Frontal cortex (tissue), 4 donors: Measurements from ENCODE around the gene RAB3IP. TPM values are rescaled to one million over a fixed set of nuclear protein-coding genes. Genes with fewer than 3 reads are reported as not detected.
"Not testable (repeated sequence)": the region's sequence is repeated elsewhere in the genome, so short reads cannot be mapped to it uniquely, and the experiment has no call there.

Source experiments
- DNase-seq, 2 donors: peaks; one replicate each; pipeline ENCODE4 v3.0.0; 2012; ENCODE audit warnings: low spot score in 2 of 2
- FAIRE-seq: peaks from 2 replicates; lab custom pipeline; 2012; peaks lifted over from hg19 to GRCh38; lab: Jason Lieb, UNC
- total RNA-seq: library from RNA; depleted of rRNA; stranded (reverse); fragments of >200 nt; gene quantifications from one replicate; pipeline ENCODE4 v1.2.3, GENCODE V29; 2014
- donor health status: control.
- donor health status: control.
- donor health status: control.

Gene RAB3IP
- total RNA-seq, 1 donor from 2014 or later, result 25.7 TPM

DNA sequence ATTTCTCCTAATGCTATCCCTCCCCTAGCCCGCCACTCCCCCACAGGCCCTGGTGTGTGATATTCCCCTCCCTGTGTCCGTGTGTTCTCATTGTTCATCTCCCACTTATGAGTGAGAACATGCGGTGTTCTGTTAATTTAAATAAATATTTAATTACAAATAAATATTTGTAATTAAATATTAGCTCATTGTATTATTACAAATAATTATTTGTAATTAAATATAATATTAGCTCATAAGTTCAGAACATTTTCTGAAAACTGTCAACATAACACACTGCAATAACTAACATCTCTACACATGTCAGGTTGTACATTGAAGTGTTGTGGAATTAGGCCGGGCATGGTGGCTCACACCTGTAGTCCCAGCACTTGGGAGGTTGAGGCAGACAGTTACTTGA, 5.4 kb downstream of the RAB3IP start:
- FAIRE-seq (no peak), DNase-seq (no peak)

DNA sequence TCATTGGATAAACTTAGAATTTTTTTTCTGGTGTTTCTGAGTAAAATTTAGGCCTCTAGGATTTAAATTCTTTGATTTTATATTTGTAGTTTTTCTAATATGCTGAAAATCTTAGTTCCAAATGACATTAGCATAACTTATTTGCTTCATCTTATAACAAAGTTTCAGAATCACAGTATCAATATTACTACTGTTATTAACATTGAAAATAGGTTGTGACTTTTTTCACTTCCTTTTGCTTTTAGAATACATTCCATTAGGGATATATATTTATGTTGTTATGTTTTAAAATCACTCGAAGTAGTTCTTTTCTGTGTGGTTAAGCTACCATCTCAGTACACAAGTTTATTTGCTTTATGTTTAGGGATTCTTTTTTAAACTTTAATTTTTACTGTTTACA, 12.8 kb downstream of the RAB3IP start:
- no peak for DNase-seq
- FAIRE-seq, result no peak

GRCh38 chr12:69755302-69755701, 16.6 kb downstream of the RAB3IP start:
- DNase-seq (no peak), FAIRE-seq (no peak)

DNA sequence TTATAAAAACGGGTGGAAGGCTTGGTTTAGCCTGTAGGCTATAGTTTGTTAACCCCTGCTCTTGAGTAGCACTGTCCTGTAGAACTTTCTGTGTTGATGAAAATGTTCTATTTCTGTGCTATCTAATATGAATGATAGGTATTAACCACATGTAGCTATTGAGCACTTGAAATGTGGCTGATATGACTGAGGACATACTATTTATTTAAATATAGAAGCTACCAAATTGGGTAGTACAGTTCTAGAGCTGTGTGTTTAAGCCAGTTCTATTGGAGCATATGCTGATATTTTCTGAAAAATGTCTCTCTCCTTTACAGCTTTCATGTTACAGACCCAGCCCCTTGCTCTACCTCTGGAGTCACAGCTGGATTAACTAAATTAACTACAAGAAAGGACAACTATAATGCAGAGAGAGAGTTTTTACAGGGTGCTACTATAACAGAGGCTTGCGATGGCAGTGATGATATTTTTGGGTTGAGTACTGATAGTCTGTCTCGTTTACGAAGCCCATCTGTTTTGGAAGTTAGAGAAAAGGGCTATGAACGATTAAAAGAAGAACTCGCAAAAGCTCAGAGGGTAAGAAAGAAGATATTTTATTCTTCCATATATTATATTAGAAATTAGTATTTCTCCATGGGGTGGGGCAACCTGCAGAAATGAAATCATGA, 17.6 kb downstream of the RAB3IP start:
- FAIRE-seq, result no peak
- no peak for DNase-seq

- DNase-seq (no peak), FAIRE-seq (no peak)
Measured at GRCh38 chr12:69758105-69758504, 19.4 kb downstream of the RAB3IP start.

GRCh38 chr12:69759581-69759980, 20.9 kb downstream of the RAB3IP start:
- not testable (repeated sequence) for FAIRE-seq, DNase-seq

GRCh38 chr12:69765515-69765914, 26.9 kb downstream of the RAB3IP start:
- no peak for FAIRE-seq
- DNase-seq, result no peak

GRCh38 chr12:69766260-69766659, 27.6 kb downstream of the RAB3IP start:
- no peak for FAIRE-seq

DNA sequence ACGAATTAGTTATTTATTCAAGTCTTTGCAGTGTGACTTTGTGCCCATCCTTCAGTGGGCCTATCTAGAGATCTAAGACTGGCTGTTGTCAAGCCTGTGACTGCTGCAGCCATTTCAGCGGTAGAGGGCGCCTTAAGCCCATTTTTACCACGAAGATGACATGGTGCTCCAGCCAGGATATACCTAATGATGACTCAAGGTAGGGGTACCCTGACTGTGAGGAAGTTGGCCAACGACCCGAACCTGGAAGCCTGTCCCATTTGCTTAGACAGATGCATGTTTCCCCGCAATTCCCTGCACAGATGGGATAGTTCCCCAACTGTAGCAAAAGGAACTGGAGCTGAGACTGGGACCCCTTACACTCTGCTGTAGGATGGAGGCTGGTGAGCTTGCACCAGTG, 41.3 kb downstream of the RAB3IP start:
- no peak for FAIRE-seq
- DNase-seq, result no peak

More at GRCh38 chr12:69766260-69766659, 27.6 kb downstream of the RAB3IP start:
- no peak for DNase-seq

DNA sequence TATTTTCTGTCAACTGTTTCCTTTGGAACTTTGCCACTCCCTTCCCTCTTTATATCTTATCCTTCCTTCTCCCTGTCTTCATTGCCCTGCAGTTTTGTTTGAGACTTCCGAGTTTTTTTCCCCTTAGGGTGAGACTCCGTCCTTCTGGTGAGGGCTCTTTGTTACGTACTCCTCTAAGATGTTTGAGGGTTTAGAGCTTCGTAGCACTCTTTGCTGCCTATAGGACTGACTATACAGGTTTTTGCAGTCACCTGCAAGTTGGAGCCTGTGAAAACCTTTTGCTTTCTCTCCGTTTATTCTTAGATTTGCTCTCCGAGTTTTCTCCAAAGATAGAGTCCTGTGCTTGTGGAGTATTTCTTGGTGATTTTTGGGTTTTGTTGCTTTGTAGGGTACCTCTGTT, 44.7 kb downstream of the RAB3IP start:
- no peak for FAIRE-seq
- no peak for DNase-seq

- no peak for FAIRE-seq
Measured at GRCh38 chr12:69789351-69789750, 50.7 kb downstream of the RAB3IP start.

GRCh38 chr12:69792533-69792932, 53.9 kb downstream of the RAB3IP start:
- no peak for FAIRE-seq

More at GRCh38 chr12:69789351-69789750, 50.7 kb downstream of the RAB3IP start:
- no peak for DNase-seq

GRCh38 chr12:69807101-69807897, 68.6 kb downstream of the RAB3IP start:
- not testable (repeated sequence) for FAIRE-seq, DNase-seq

More at GRCh38 chr12:69792533-69792932, 53.9 kb downstream of the RAB3IP start:
- no peak for DNase-seq

DNA sequence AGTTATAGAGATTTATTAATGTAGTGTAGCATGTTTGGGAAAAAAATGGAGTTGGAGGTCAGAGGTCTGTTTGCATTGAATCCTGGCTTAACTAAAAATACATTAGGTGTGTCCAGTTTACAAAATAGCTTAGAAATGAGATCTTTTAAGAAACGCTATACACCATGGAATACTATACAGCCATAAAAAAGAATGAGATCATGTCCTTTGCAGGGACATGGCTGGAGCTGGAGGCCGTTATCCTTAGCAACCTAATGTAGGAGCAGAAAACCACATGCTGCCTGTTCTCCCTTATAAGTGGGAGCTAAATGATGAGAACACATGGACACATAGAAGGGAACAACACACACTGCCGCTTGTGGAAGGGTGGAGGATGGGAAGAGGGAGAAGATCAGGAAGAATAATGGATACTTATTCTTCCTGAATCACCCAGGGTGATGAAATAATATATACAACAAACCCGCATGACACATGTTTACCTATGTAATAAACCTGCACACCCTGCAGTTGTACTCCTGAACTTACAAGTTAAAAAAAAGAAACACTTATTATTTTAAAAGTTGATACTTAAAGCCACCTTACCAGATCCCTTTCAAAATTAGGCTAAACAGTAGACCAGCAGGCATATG, 72.3 kb downstream of the RAB3IP start:
- FAIRE-seq (no peak), DNase-seq (no peak)

DNA sequence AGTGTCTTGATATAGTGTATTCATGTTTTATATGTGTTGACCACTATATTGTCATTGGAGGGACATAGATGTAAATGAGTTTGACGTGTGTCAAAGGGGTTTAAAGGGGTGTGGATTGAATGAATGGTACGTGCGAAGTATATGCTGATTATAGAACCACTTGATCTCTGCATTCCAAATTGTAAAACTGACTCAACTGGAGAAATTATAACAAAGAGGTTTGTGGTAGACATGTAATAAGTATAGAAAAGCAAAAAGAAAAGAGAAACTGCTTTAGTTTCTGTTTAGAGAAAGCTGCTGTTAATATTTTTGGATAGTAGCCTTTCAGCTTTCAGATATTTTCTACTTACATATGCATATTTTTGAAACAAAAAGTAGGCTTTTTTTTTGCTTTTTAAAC, 77.4 kb downstream of the RAB3IP start:
- DNase-seq (no peak), FAIRE-seq (no peak)

DNA sequence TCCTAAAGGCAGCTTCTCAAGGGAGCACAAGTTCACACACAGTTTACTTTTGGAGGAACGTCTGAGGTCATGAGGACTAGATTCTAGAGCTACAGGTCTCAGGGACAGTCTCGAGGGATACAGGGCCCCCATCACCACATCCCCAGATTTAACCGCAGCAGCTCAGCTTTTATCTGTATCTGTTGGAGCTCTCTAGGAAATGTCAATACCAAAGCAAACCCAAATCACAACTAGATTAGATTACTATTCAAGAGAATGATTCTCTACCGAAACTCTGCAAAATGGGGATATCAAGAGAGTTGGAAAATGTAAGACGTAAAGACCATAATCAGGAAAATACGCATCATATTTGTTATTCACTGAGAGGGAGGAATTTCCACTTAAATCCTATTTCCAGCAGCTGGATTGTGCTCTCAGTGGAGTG, 82.4 kb downstream of the RAB3IP start:
- FAIRE-seq (no peak), DNase-seq (no peak)

DNA sequence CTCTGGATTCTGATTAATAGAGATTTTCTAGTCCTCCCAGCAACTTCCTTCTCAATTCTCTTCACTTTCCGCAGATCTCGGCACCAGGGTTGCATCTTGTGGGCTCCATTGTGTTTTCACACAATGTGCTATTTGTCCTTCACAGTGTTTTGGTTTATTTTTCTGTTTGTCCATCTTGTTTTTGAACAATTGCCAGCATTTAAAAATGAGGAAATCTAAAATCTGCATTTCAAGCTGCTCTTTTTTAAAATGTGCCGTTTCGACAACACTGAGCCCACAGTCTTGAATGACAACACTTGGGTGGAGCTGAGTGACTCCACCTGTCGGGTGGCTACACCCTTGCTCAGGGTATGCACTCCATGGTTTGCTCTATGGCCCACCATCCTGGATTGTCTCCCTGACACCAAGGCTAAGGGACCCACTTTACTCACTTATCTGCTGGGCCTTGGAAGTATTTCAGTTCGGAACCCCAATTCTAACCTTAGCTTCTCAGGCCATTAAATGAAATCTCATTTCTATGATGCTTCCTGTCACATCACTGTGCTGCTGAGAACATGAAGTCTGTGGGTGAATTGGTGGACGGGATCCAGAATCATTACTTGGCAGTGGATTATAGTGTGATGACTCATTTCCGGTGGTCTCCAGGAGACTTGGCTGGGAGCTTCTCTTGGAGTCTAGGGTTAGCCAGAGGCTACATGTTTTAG, 82.9 kb downstream of the RAB3IP start:
- peak; percentile 21 for FAIRE-seq
- DNase-seq, result peak in 1 of 2 donors; percentile 19

GRCh38 chr12:69822201-69822860, 83.7 kb downstream of the RAB3IP start:
- FAIRE-seq, result no peak

DNA sequence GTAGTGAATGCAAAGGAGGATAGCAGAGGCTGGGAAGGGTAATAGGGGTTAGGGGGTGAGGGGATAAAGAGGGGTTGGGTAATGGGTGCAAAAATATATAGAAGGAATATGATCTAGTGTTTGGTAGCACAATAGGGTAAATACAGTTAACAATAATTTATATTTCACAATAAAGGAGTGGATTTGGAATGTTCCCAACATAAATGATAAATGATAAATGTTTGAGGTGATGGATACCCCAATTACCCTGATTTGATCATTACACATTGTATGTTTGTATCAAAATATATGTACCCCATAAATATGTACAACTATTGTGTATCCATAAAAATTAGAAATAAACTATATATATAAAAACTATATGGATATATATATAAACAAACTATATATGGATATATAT, 85.4 kb downstream of the RAB3IP start:
- FAIRE-seq, result no peak

More at GRCh38 chr12:69822201-69822860, 83.7 kb downstream of the RAB3IP start:
- no peak for DNase-seq

More for the DNA sequence above, 85.4 kb downstream of the RAB3IP start:
- no peak for DNase-seq
